ENCODE results near the gene CCDC3. TPM values are rescaled to one million over a fixed set of nuclear protein-coding genes. Genes with fewer than 3 reads are reported as not detected.

Gene CCDC3
- total and polyA plus RNA-seq, 2 of the 4 experiments (the other 2 are of a cell fraction): 0.29 to 0.36 TPM

DNA sequence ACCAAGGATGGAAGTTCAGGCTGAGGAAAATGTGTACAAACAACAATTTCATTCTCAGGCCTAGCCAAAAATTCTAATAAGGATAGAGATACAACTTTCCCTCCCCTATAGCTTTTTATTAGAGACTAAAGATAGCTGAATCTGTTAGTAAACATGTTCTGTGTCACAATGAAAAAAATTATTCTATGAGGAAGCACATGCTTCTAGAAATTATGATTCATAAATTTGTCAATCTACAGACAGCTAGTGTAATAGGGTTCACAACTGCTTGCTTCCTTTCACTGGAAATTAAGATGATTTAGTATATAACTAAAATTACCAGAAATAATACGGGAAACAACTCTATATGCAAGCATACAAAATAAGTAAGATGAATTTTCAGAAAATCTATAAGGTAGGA is 56.6 kb downstream of the CCDC3 start:
- no peak overlapping the region for H3K14ac ChIP-seq (replicated peaks; ENCODE audit: low read depth, low read length)
- intact Hi-C loops (cut with micrococcal nuclease) (no loop called here), in situ Hi-C loops (cut with MboI; ENCODE audit: low sequenced_read_pairs) (no loop called here), dilution Hi-C loops (cut with HindIII; ENCODE audit: low sequenced_read_pairs, unreplicated experiment) (no loop called here)
- no peak overlapping the region for H2AK5ac ChIP-seq (ENCODE audit: low read depth, low read length)
- no peaks in the 10 kb centered on the region for H4K20me1 ChIP-seq (ENCODE audit: insufficient read depth, low read length)
- no peak overlapping the region for H2BK5ac ChIP-seq (ENCODE audit: low read depth, low read length, poor library complexity, severe bottlenecking)
- no peak overlapping the region for H3K4me2 ChIP-seq (ENCODE audit: low read depth, low read length)
- no peak overlapping the region for H3K27ac ChIP-seq (ENCODE audit: insufficient read depth, low read length)
- ATAC-seq (ENCODE audit: low read depth) (no peak), DNase-seq (no peak)
- TF ChIP-seq MXI1 (IDR thresholded peaks at IDR 0.05; ENCODE audit: borderline replicate concordance, low read depth, low read length) (no peak), POLR2A (IDR thresholded peaks at IDR 0.05; ENCODE audit: low read depth, low read length) (no peak), CEBPB (IDR thresholded peaks at IDR 0.05; ENCODE audit: low read depth, low read length) (no peak), BHLHE40 (IDR thresholded peaks at IDR 0.05; ENCODE audit: low read depth, low read length) (no peak), CHD1 (IDR thresholded peaks at IDR 0.05; ENCODE audit: low read depth, low read length) (no peak), MAZ (IDR thresholded peaks at IDR 0.05; ENCODE audit: borderline replicate concordance, low read depth, low read length) (no peak), RAD21 (IDR thresholded peaks at IDR 0.05; ENCODE audit: low read length) (no peak), RCOR1 (IDR thresholded peaks at IDR 0.05; ENCODE audit: insufficient replicate concordance, low read length) (no peak)
- TF ChIP-seq, protein P1, sequence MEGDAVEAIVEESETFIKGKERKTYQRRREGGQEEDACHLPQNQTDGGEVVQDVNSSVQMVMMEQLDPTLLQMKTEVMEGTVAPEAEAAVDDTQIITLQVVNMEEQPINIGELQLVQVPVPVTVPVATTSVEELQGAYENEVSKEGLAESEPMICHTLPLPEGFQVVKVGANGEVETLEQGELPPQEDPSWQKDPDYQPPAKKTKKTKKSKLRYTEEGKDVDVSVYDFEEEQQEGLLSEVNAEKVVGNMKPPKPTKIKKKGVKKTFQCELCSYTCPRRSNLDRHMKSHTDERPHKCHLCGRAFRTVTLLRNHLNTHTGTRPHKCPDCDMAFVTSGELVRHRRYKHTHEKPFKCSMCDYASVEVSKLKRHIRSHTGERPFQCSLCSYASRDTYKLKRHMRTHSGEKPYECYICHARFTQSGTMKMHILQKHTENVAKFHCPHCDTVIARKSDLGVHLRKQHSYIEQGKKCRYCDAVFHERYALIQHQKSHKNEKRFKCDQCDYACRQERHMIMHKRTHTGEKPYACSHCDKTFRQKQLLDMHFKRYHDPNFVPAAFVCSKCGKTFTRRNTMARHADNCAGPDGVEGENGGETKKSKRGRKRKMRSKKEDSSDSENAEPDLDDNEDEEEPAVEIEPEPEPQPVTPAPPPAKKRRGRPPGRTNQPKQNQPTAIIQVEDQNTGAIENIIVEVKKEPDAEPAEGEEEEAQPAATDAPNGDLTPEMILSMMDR (conservative IDR thresholded peaks at IDR 0.05; ENCODE audit: low read depth, low read length): no peak
- TF ChIP-seq, protein P2, sequence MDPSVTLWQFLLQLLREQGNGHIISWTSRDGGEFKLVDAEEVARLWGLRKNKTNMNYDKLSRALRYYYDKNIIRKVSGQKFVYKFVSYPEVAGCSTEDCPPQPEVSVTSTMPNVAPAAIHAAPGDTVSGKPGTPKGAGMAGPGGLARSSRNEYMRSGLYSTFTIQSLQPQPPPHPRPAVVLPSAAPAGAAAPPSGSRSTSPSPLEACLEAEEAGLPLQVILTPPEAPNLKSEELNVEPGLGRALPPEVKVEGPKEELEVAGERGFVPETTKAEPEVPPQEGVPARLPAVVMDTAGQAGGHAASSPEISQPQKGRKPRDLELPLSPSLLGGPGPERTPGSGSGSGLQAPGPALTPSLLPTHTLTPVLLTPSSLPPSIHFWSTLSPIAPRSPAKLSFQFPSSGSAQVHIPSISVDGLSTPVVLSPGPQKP (IDR thresholded peaks at IDR 0.05; ENCODE audit: borderline replicate concordance, low read depth, low read length): no peak
- H2BK120ac ChIP-seq (ENCODE audit: low read depth, low read length): no peak overlapping the region
- no peak overlapping the region for H2AFZ ChIP-seq (replicated peaks; ENCODE audit: low read length, poor library complexity)
- no peak overlapping the region for H3K56ac ChIP-seq (ENCODE audit: extremely low read depth, insufficient read depth, low read length)
- no peak overlapping the region for H2BK15ac ChIP-seq (ENCODE audit: low read depth, low read length)
- H3K9me1 ChIP-seq (ENCODE audit: insufficient read depth, low read length): no peaks in the 10 kb centered on the region
- peaks cover 3% of the 10 kb centered on the region; the same call in 1 of the 2 replicates for H3K4me1 ChIP-seq (ENCODE audit: control insufficient read depth, insufficient read depth, low read length)
- no peak overlapping the region for H2AK9ac ChIP-seq (replicated peaks; ENCODE audit: low read depth, low read length, poor library complexity)
- H3K9me3 ChIP-seq (ENCODE audit: control insufficient read depth, insufficient read depth, low read length): no peaks in the 10 kb centered on the region; the same call in 1 of the 2 replicates
- H2BK20ac ChIP-seq (ENCODE audit: low read depth, low read length): no peak overlapping the region
- no peak overlapping the region for H3K23ac ChIP-seq (ENCODE audit: low read depth, low read length)
- H3K4me3 ChIP-seq (ENCODE audit: insufficient read depth, low read depth, low read length): no peak overlapping the region
- BruUV-seq (replicated peaks): no TSS peak
- no peak overlapping the region for H3K4ac ChIP-seq (ENCODE audit: low read depth, low read length)
- CTCF ChIA-PET: no interaction called here
- H3K36me3 ChIP-seq (ENCODE audit: control insufficient read depth, insufficient read depth, low read length): no peaks in the 10 kb centered on the region
- no peak overlapping the region for H4K8ac ChIP-seq (ENCODE audit: low read depth in 2 of 2, low read length in 2 of 2)
- H3K9ac ChIP-seq (ENCODE audit: low read depth, low read length): no peak overlapping the region
- H3K79me1 ChIP-seq (ENCODE audit: low read depth in 1 of 2, low read length in 2 of 2): no peaks in the 10 kb centered on the region
- H3K27me3 ChIP-seq (ENCODE audit: control insufficient read depth, insufficient read depth, low read length): no peaks in the 10 kb centered on the region; the same call in 1 of the 2 replicates
- H4K5ac ChIP-seq (ENCODE audit: low read depth, low read length): no peak overlapping the region
- no peak overlapping the region for H4K91ac ChIP-seq (ENCODE audit: insufficient read depth, low read depth, low read length)
- POLR2A ChIA-PET (ENCODE audit: unreplicated experiment): no interaction called here
- no CpG with 5 or more reads among the region's 1 CpG for WGBS, 2 experiments (ENCODE audit: extremely low coverage in 2 of 2, insufficient read length in 1 of 2)
- no peak overlapping the region for H3K18ac ChIP-seq (ENCODE audit: low read depth, low read length)
